Epithelial cell of esophagus (primary cell): ENCODE results near the gene MAGI2.

Experiments
- DNase-seq: peaks from one replicate; pipeline ENCODE4 v3.0.0; 2010; ENCODE audit warnings: low read depth
- H3K4me3 ChIP-seq: 2 replicates; pipeline ENCODE4 v1.5.1; 2011; ENCODE audit warnings: mild to moderate bottlenecking, low read length, control low read depth
- CTCF ChIP-seq: IDR thresholded peaks from 2 replicates; pipeline ENCODE4 v1.5.1; 2011; ENCODE audit warnings: low read depth, mild to moderate bottlenecking, low read length, control low read depth, inconsistent platforms; ENCODE audit not compliant: insufficient read depth; ENCODE audit errors: missing control alignments

Gene MAGI2

GRCh38 chr7:78607099-78607498, 846.4 kb downstream of the MAGI2 start:
- peak; percentile 45 for TF ChIP-seq CTCF
- DNase-seq = peak; percentile 17
- H3K4me3 ChIP-seq = no peak overlapping the region

GRCh38 chr7:78605119-78605518, 848.3 kb downstream of the MAGI2 start:
- no peak for TF ChIP-seq CTCF
- no peak overlapping the region for H3K4me3 ChIP-seq
- peak; percentile 3 for DNase-seq

GRCh38 chr7:78601728-78602127, 851.7 kb downstream of the MAGI2 start:
- DNase-seq = peak; percentile 8
- TF ChIP-seq CTCF = no peak
- no peak overlapping the region for H3K4me3 ChIP-seq

- TF ChIP-seq CTCF = no peak
- H3K4me3 ChIP-seq = no peak overlapping the region
- no peak for DNase-seq
These were observed 859.3 kb downstream of the MAGI2 start for GRCh38 chr7:78594156-78594555.

- no peak for TF ChIP-seq CTCF
- no peak for DNase-seq
These were observed 865.1 kb downstream of the MAGI2 start for GRCh38 chr7:78588393-78588792.

GRCh38 chr7:78587443-78588044, 865.9 kb downstream of the MAGI2 start:
- peak; percentile 44 for TF ChIP-seq CTCF
- DNase-seq = peak; percentile 30
- no peak overlapping the region for H3K4me3 ChIP-seq

More at GRCh38 chr7:78588393-78588792, 865.1 kb downstream of the MAGI2 start:
- H3K4me3 ChIP-seq = no peak overlapping the region

GRCh38 chr7:78585980-78586379, 867.5 kb downstream of the MAGI2 start:
- TF ChIP-seq CTCF = no peak
- DNase-seq = no peak
- no peak overlapping the region for H3K4me3 ChIP-seq
